Fibroblast of lung (primary cell): ENCODE measurements around the gene ADAMTS9. TPM values are rescaled to one million over a fixed set of nuclear protein-coding genes. Genes with fewer than 3 reads are reported as not detected.

Source experiments
- DNase-seq, 2 donors: peaks; one replicate each; pipeline versions ENCODE4 v3.0.0 to v3.0.0-alpha.2; 2010; ENCODE audit warnings: low read depth in 2 of 2
- H2AFZ ChIP-seq: 2 replicates; pipeline ENCODE4 v1.5.1; 2012; ENCODE audit warnings: low read length, control low read depth, inconsistent platforms
- H3K27ac ChIP-seq: 2 replicates; pipeline ENCODE4 v1.5.1; 2011; ENCODE audit warnings: low read length, control low read depth; ENCODE audit not compliant: insufficient read depth
- H3K27me3 ChIP-seq: 2 replicates; pipeline ENCODE4 v1.5.1; 2011; ENCODE audit warnings: mild to moderate bottlenecking, low read length; ENCODE audit not compliant: control insufficient read depth, insufficient read depth
- H3K36me3 ChIP-seq: 2 replicates; pipeline ENCODE4 v1.5.1; 2011; ENCODE audit warnings: low read length; ENCODE audit not compliant: control insufficient read depth, insufficient read depth
- H3K4me1 ChIP-seq: 2 replicates; pipeline ENCODE4 v1.5.1; 2011; ENCODE audit warnings: low read length; ENCODE audit not compliant: control insufficient read depth, insufficient read depth; ENCODE audit errors: extremely low read depth
- H3K4me2 ChIP-seq: 2 replicates; pipeline ENCODE4 v1.5.1; 2011; ENCODE audit warnings: low read length, control low read depth; ENCODE audit not compliant: insufficient read depth; ENCODE audit errors: extremely low read depth
- H3K4me3 ChIP-seq, 4 experiments: fragments of 200-600 bp in 1 of 4; sonication (generic) in 1 of 4; replicated peaks in 1 of 4; 2 replicates each; pipeline ENCODE4 v1.5.1; 2011 to 2016; ENCODE audit warnings: low read length in 4 of 4, low read depth in 3 of 4, mild to moderate bottlenecking in 3 of 4, control low read depth in 2 of 4, inconsistent platforms in 1 of 4, mixed read lengths in 1 of 4; ENCODE audit not compliant: insufficient read depth in 1 of 4; ENCODE audit errors: control extremely low read depth in 1 of 4
- H3K79me2 ChIP-seq: 2 replicates; pipeline ENCODE4 v1.5.1; 2012; ENCODE audit warnings: mild to moderate bottlenecking, low read length, inconsistent platforms; ENCODE audit not compliant: control insufficient read depth, insufficient read depth
- H3K9ac ChIP-seq: 2 replicates; pipeline ENCODE4 v1.5.1; 2011; ENCODE audit warnings: mild to moderate bottlenecking, low read length, control low read depth; ENCODE audit not compliant: insufficient read depth
- H3K9me3 ChIP-seq: 2 replicates; pipeline ENCODE4 v1.5.1; 2012; ENCODE audit warnings: low read depth, low read length; ENCODE audit not compliant: control insufficient read depth, insufficient read depth
- H4K20me1 ChIP-seq: 2 replicates; pipeline ENCODE4 v1.5.1; 2011; ENCODE audit warnings: low read length; ENCODE audit not compliant: control insufficient read depth, insufficient read depth; ENCODE audit errors: extremely low read depth
- CTCF ChIP-seq, 2 donors: IDR thresholded peaks in 1 of 2; conservative IDR thresholded peaks in 1 of 2; 1 replicate in 1 of 2; 2 replicates in 1 of 2; pipeline ENCODE4 v1.5.1; 2011 to 2012; ENCODE audit warnings: low read length in 2 of 2, control low read depth in 1 of 2, inconsistent platforms in 1 of 2, low read depth in 1 of 2, mild to moderate bottlenecking in 1 of 2
- EZH2 ChIP-seq: IDR thresholded peaks from 2 replicates; pipeline ENCODE4 v1.5.1; 2012; ENCODE audit warnings: low read length, control low read depth, mild to moderate bottlenecking; ENCODE audit errors: missing control alignments
- polyA plus RNA-seq, 2 donors: library from polyadenylated mRNA; depleted of rRNA in 1 of 2; stranded (reverse) in 1 of 2; unstranded in 1 of 2; fragments of >200 nt; gene quantifications; 2 replicates each; pipeline ENCODE4 v1.2.1, GENCODE V29; 2011 to 2012; ENCODE audit warnings: missing spikeins in 1 of 2
- total RNA-seq: library from RNA; depleted of rRNA; stranded (reverse); fragments of >200 nt; gene quantifications from 2 replicates; pipeline ENCODE4 v1.2.1, GENCODE V29; 2014

The ADAMTS9 gene
- total and polyA plus RNA-seq, 2 donors (not counting 1 experiment from before 2014, with no cell fraction given) = 0.82 to 1.8 TPM

DNA sequence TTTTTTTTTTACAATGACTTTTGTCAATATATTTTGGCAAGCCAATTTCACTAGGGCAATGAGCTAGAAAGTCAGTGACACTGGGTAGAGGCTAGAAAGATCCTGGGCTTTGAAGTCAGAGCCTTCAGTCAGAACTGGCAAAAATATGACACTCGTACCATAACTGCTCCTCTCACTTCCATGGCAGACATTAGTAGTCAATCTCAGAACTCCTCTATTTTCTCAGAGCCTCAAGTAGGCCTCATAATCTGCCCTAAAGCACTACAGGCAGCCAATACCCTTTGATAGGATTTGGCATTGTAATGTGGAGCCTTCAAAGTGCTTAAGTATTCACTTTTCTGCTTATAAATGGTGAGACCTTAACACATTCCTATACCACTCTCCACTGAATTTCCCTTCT lies 67.8 kb downstream of the ADAMTS9 start:
- Histone ChIP-seq H4K20me1 (no peaks in the 10 kb centered on the region), H3K4me1 (no peaks in the 10 kb centered on the region), H3K27ac (no peak overlapping the region), H3K79me2 (no peaks in the 10 kb centered on the region), H3K36me3 (no peaks in the 10 kb centered on the region), H3K27me3 (no peaks in the 10 kb centered on the region), H3K4me2 (no peak overlapping the region), H3K4me3 (no peak overlapping the region), H3K9me3 (no peaks in the 10 kb centered on the region), H3K9ac (no peak overlapping the region), H2AFZ (no peak overlapping the region)
- TF ChIP-seq CTCF (conservative IDR thresholded peaks at IDR 0.05 in 1 of 2, IDR thresholded peaks at IDR 0.05 in 1 of 2; ENCODE audit: low read depth in 1 of 2, low read length in 2 of 2) = no peak
- no peak for TF ChIP-seq EZH2
- no peak for DNase-seq

GRCh38 chr3:64619216-64619615 lies 68.6 kb downstream of the ADAMTS9 start:
- no peaks in the 10 kb centered on the region for H3K27me3 ChIP-seq
- no peak for TF ChIP-seq EZH2
- TF ChIP-seq CTCF (conservative IDR thresholded peaks at IDR 0.05 in 1 of 2, IDR thresholded peaks at IDR 0.05 in 1 of 2; ENCODE audit: low read depth in 1 of 2, low read length in 2 of 2) = no peak
- no peak overlapping the region for H3K9ac ChIP-seq
- H3K4me3 ChIP-seq = no peak overlapping the region
- no peak overlapping the region for H3K4me2 ChIP-seq
- H3K79me2 ChIP-seq = no peaks in the 10 kb centered on the region
- H4K20me1 ChIP-seq = no peaks in the 10 kb centered on the region
- H3K4me1 ChIP-seq = no peaks in the 10 kb centered on the region
- no peaks in the 10 kb centered on the region for H3K9me3 ChIP-seq
- H2AFZ ChIP-seq = no peak overlapping the region
- H3K27ac ChIP-seq = no peak overlapping the region
- DNase-seq = no peak
- H3K36me3 ChIP-seq = no peaks in the 10 kb centered on the region

GRCh38 chr3:64617610-64618009 lies 70.2 kb downstream of the ADAMTS9 start:
- DNase-seq = no peak
- Histone ChIP-seq H3K36me3 (no peaks in the 10 kb centered on the region), H3K4me1 (peaks cover 2% of the 10 kb centered on the region), H3K9me3 (no peaks in the 10 kb centered on the region), H3K9ac (no peak overlapping the region), H4K20me1 (no peaks in the 10 kb centered on the region), H3K27ac (no peak overlapping the region), H2AFZ (no peak overlapping the region), H3K27me3 (no peaks in the 10 kb centered on the region), H3K79me2 (no peaks in the 10 kb centered on the region), H3K4me3 (no peak overlapping the region), H3K4me2 (no peak overlapping the region)
- no peak for TF ChIP-seq CTCF (conservative IDR thresholded peaks at IDR 0.05 in 1 of 2, IDR thresholded peaks at IDR 0.05 in 1 of 2; ENCODE audit: low read depth in 1 of 2, low read length in 2 of 2)
- no peak for TF ChIP-seq EZH2
